Thoracic aorta (tissue), 2 donors: ENCODE measurements around the gene LMLN. TPM values are rescaled to one million over a fixed set of nuclear protein-coding genes. Genes with fewer than 3 reads are reported as not detected.

ENCODE experiments used
- ATAC-seq: fragments of 150-250 bp; one replicate; pipeline ENCODE4 v1.8.0; 2017; ENCODE audit warnings: low read depth; ENCODE audit not compliant: insufficient number of reproducible peaks, low FRiP score
- DNase-seq: peaks from one replicate; pipeline ENCODE4 v3.0.0-alpha.2; 2020; ENCODE audit warnings: low spot score
- H3K27ac ChIP-seq, 2 donors: fragments of 200-600 bp; sonication (generic); 1 replicate in 1 of 2; 2 replicates in 1 of 2; pipeline ENCODE4 v1.5.1; 2016; ENCODE audit warnings: mild to moderate bottlenecking in 2 of 2, moderate library complexity in 2 of 2
- H3K27me3 ChIP-seq: fragments of 200-600 bp; sonication (generic); replicated peaks from 2 replicates; pipeline ENCODE4 v1.6.0; 2016; ENCODE audit warnings: mild to moderate bottlenecking; ENCODE audit not compliant: insufficient read depth
- H3K36me3 ChIP-seq: fragments of 200-600 bp; sonication (generic); one replicate; pipeline ENCODE4 v1.5.1; 2016
- H3K4me1 ChIP-seq, 2 donors: fragments of 200-600 bp; sonication (generic); 1 replicate in 1 of 2; 2 replicates in 1 of 2; pipeline versions ENCODE4 v1.5.1 to v1.6.0; 2016; ENCODE audit warnings: low read depth in 2 of 2, mild to moderate bottlenecking in 1 of 2; ENCODE audit not compliant: control insufficient read depth in 1 of 2
- H3K4me3 ChIP-seq: fragments of 200-600 bp; sonication (generic); 2 replicates; pipeline ENCODE4 v1.5.1; 2016; ENCODE audit warnings: mild to moderate bottlenecking
- H3K9me3 ChIP-seq: fragments of 200-600 bp; sonication (generic); 2 replicates; pipeline ENCODE4 v1.5.1; 2016
- CTCF ChIP-seq: fragments of 200-600 bp; sonication (generic); IDR thresholded peaks from one replicate; pipeline ENCODE4 v1.5.1; 2019; ENCODE audit warnings: antibody characterized with exemption
- total RNA-seq, 2 donors: library from RNA; depleted of rRNA; stranded (reverse); fragments of >200 nt; gene quantifications; one replicate each; pipeline versions ENCODE4 v1.1.0 to v1.2.3, GENCODE V29; 2016

LMLN gene
- total RNA-seq, 2 donors from 2014 or later: 1.2 to 4.1 TPM

GRCh38 chr3:197983076-197983475, 23.1 kb downstream of the LMLN start:
- TF ChIP-seq CTCF: no peak
- Histone ChIP-seq H3K9me3 (no peaks in the 10 kb centered on the region), H3K36me3 (no peaks in the 10 kb centered on the region), H3K4me3 (no peak overlapping the region), H3K4me1 (no peaks in the 10 kb centered on the region), H3K27ac (no peak overlapping the region), H3K27me3 (no peaks in the 10 kb centered on the region)
- no peak for ATAC-seq
- DNase-seq: no peak

- H3K27ac ChIP-seq: no peak overlapping the region
- ATAC-seq (no peak), DNase-seq (no peak)
- no peaks in the 10 kb centered on the region for H3K36me3 ChIP-seq
- no peaks in the 10 kb centered on the region for H3K4me1 ChIP-seq
- no peaks in the 10 kb centered on the region for H3K9me3 ChIP-seq
- H3K27me3 ChIP-seq: no peaks in the 10 kb centered on the region
- TF ChIP-seq CTCF: no peak
- no peak overlapping the region for H3K4me3 ChIP-seq
These were observed 29.6 kb downstream of the LMLN start for GRCh38 chr3:197989651-197990050.

GRCh38 chr3:197994736-197995135, 34.7 kb downstream of the LMLN start:
- ATAC-seq (no peak), DNase-seq (no peak)
- H3K27ac ChIP-seq: no peak overlapping the region
- H3K4me3 ChIP-seq: no peak overlapping the region
- H3K27me3 ChIP-seq: no peaks in the 10 kb centered on the region
- H3K9me3 ChIP-seq: no peaks in the 10 kb centered on the region
- H3K4me1 ChIP-seq: no peaks in the 10 kb centered on the region
- no peaks in the 10 kb centered on the region for H3K36me3 ChIP-seq
- TF ChIP-seq CTCF: no peak

- no peak overlapping the region for H3K27ac ChIP-seq
- no peaks in the 10 kb centered on the region for H3K27me3 ChIP-seq
- ATAC-seq (no peak), DNase-seq (no peak)
- no peak for TF ChIP-seq CTCF
- H3K4me1 ChIP-seq: no peaks in the 10 kb centered on the region
- no peaks in the 10 kb centered on the region for H3K36me3 ChIP-seq
- no peak overlapping the region for H3K4me3 ChIP-seq
- H3K9me3 ChIP-seq: no peaks in the 10 kb centered on the region
These were observed 36.8 kb downstream of the LMLN start for GRCh38 chr3:197996855-197997254.

GRCh38 chr3:197997936-197998335, 37.9 kb downstream of the LMLN start:
- DNase-seq: no peak
- ATAC-seq: no peak
- Histone ChIP-seq H3K4me3 (no peak overlapping the region), H3K27ac (no peak overlapping the region), H3K4me1 (no peaks in the 10 kb centered on the region), H3K36me3 (no peaks in the 10 kb centered on the region), H3K27me3 (no peaks in the 10 kb centered on the region), H3K9me3 (no peaks in the 10 kb centered on the region)
- TF ChIP-seq CTCF: no peak
